GM12878 (cell line): ENCODE measurements around the gene ZFP14. TPM values are rescaled to one million over a fixed set of nuclear protein-coding genes. Genes with fewer than 3 reads are reported as not detected.

Experiments
- ATAC-seq: fragments of 200-7000 bp; cut with Tn5 transposase; 3 replicates; pipeline ENCODE4 v1.9.1; 2020; ENCODE audit warnings: mild to moderate bottlenecking, moderate library complexity
- BruUV-seq: library from RNA; stranded (reverse); fragments of 400-500 nt; replicated peaks from 2 replicates; lab custom pipeline; 2021; lab: Mats Ljungman, UMichigan
- CTCF ChIA-PET: fragments of 300-600 bp; sonication (Branson Sonifier 250); formaldehyde crosslinking; extraction: SDS; loops from one replicate; lab custom pipeline; 2021; ENCODE audit warnings: inconsistent platforms; lab: Yijun Ruan, JAX
- POLR2A ChIA-PET: fragments of 350-600 bp; formaldehyde crosslinking; extraction: SDS; loops from one replicate; lab custom pipeline; 2021; ENCODE audit warnings: inconsistent platforms; lab: Charles Lee
- RAD21 ChIA-PET: fragments of 300-600 bp; sonication (Branson Sonifier 250); formaldehyde crosslinking; loops from one replicate; lab custom pipeline; 2023; ENCODE audit warnings: antibody characterized with exemption; ENCODE audit not compliant: unreplicated experiment; lab: Charles Lee
- SMC1A ChIA-PET: fragments of 300-600 bp; sonication (Branson Sonifier 250); formaldehyde crosslinking; loops from one replicate; lab custom pipeline; 2023; ENCODE audit not compliant: unreplicated experiment, uncharacterized antibody; lab: Charles Lee
- DNase-seq: peaks from one replicate; pipeline ENCODE4 v3.0.0-alpha.2; 2011; ENCODE audit warnings: low read depth, low spot score
- FAIRE-seq: peaks from 3 replicates; lab custom pipeline; 2011; peaks lifted over from hg19 to GRCh38; lab: Jason Lieb, UNC
- H2AFZ ChIP-seq: 2 replicates; pipeline ENCODE4 v1.6.0; 2011; ENCODE audit warnings: low read depth, low read length, control low read depth; ENCODE audit not compliant: control insufficient read depth
- H3K27ac ChIP-seq: 2 replicates; pipeline ENCODE4 v1.5.1; 2011; ENCODE audit warnings: control low read depth; ENCODE audit not compliant: control insufficient read depth, insufficient read depth
- H3K27me3 ChIP-seq, 2 experiments: replicated peaks in 1 of 2; 2 replicates each; pipeline versions ENCODE4 v1.6.0 to v1.6.1; 2011; ENCODE audit warnings: low read length in 1 of 2; ENCODE audit not compliant: control insufficient read depth in 2 of 2, insufficient read depth in 2 of 2
- H3K36me3 ChIP-seq, 2 experiments: 2 replicates each; pipeline ENCODE4 v1.5.1; 2011; ENCODE audit warnings: low read length in 1 of 2; ENCODE audit not compliant: control insufficient read depth in 2 of 2, insufficient read depth in 2 of 2
- H3K4me1 ChIP-seq: 2 replicates; pipeline ENCODE4 v1.6.1; 2011; ENCODE audit warnings: mild to moderate bottlenecking, low read length, moderate library complexity, mixed read lengths; ENCODE audit not compliant: control insufficient read depth, insufficient read depth
- H3K4me2 ChIP-seq: 2 replicates; pipeline ENCODE4 v1.6.0; 2011; ENCODE audit warnings: control low read depth; ENCODE audit not compliant: control insufficient read depth, insufficient read depth
- H3K4me3 ChIP-seq: fragments of 200-600 bp; sonication (generic); 2 replicates; pipeline ENCODE4 v1.5.1; 2016
- H3K79me2 ChIP-seq: 2 replicates; pipeline ENCODE4 v1.6.0; 2011; ENCODE audit warnings: low read length; ENCODE audit not compliant: control insufficient read depth, insufficient read depth
- H3K9ac ChIP-seq: 2 replicates; pipeline ENCODE4 v1.8.0; 2011; ENCODE audit warnings: low read length, control low read depth, mixed read lengths; ENCODE audit not compliant: control insufficient read depth, insufficient read depth
- H3K9me3 ChIP-seq: replicated peaks from 3 replicates; pipeline ENCODE4 v1.5.1; 2011; ENCODE audit warnings: mild to moderate bottlenecking, low read length; ENCODE audit not compliant: control insufficient read depth, insufficient read depth
- H4K20me1 ChIP-seq: 2 replicates; pipeline ENCODE4 v1.6.0; 2011; ENCODE audit not compliant: control insufficient read depth, insufficient read depth
- ASH2L ChIP-seq: fragments of 300-600, 200-600 bp; sonication (generic); IDR thresholded peaks from 2 replicates; pipeline ENCODE4 v1.6.1; 2017; ENCODE audit warnings: low read depth, mild to moderate bottlenecking, borderline replicate concordance
- BACH1 ChIP-seq: fragments of 450-650 bp; IDR thresholded peaks from 2 replicates; pipeline ENCODE4 v1.6.1; 2017; ENCODE audit warnings: mild to moderate bottlenecking, borderline replicate concordance
- CBFB ChIP-seq: IDR thresholded peaks from 2 replicates; pipeline ENCODE4 v1.6.1; 2016; ENCODE audit warnings: antibody characterized with exemption, low read depth
- CREB1 ChIP-seq: IDR thresholded peaks from 2 replicates; pipeline ENCODE4 v1.6.1; 2012; ENCODE audit warnings: low read depth, mild to moderate bottlenecking, inconsistent platforms
- HCFC1 ChIP-seq: fragments of 150-350 bp; IDR thresholded peaks from 2 replicates; pipeline ENCODE4 v1.6.1; 2014; ENCODE audit warnings: low read length
- IRF5 ChIP-seq: fragments of 450-650 bp; IDR thresholded peaks from 2 replicates; pipeline ENCODE4 v1.6.1; 2017; ENCODE audit warnings: borderline replicate concordance
- KAT2A ChIP-seq: conservative IDR thresholded peaks from 2 replicates; pipeline ENCODE4 v1.6.1; 2011; ENCODE audit warnings: low read depth, low read length; ENCODE audit not compliant: control insufficient read depth
- NFYA ChIP-seq: IDR thresholded peaks from 2 replicates; pipeline ENCODE4 v1.6.1; 2011; ENCODE audit warnings: low read depth, mild to moderate bottlenecking, low read length, improper control_type of control experiment, borderline replicate concordance
- PML ChIP-seq: IDR thresholded peaks from 2 replicates; pipeline ENCODE4 v1.6.1; 2012; ENCODE audit warnings: low read length, inconsistent platforms
- POLR2AphosphoS2 ChIP-seq: IDR thresholded peaks from 2 replicates; pipeline ENCODE4 v1.6.1; 2011; ENCODE audit warnings: low read depth, mild to moderate bottlenecking, low read length, improper control_type of control experiment, moderate library complexity
- TCF7 ChIP-seq: IDR thresholded peaks from 2 replicates; pipeline ENCODE4 v1.6.1; 2014; ENCODE audit warnings: antibody characterized with exemption, borderline replicate concordance
- YBX1 ChIP-seq: fragments of 450-650 bp; IDR thresholded peaks from 2 replicates; pipeline ENCODE4 v1.6.1; 2016; ENCODE audit warnings: antibody characterized with exemption
- ZNF207 ChIP-seq: fragments of 450-650 bp; IDR thresholded peaks from 2 replicates; pipeline ENCODE4 v1.6.1; 2014; ENCODE audit warnings: antibody characterized with exemption, mild to moderate bottlenecking, borderline replicate concordance
- WGBS: methylation state at CpG from one replicate; pipeline ENCODE4 v1.1.6; 2016; ENCODE audit warnings: low lambda C conversion rate; ENCODE audit not compliant: insufficient replicate concordance, insufficient coverage; ENCODE audit errors: missing lambda C conversion rate; 5-methylcytosine and 5-hydroxymethylcytosine counted together
- in situ Hi-C: fragments of 300-500 bp; cut with MboI; formaldehyde crosslinking; loops from 9 replicates; pipeline ENCODE4 v1.14.3; 2018; ENCODE audit warnings: mixed read lengths
- intact Hi-C: fragments of 100-400 bp; cut with micrococcal nuclease; formaldehyde crosslinking; loops from one replicate; pipeline ENCODE4 v1.14.2; 2022; ENCODE audit not compliant: unreplicated experiment
- polyA plus RNA-seq, 11 experiments: library from polyadenylated mRNA; depleted of rRNA in 4 of 11; unstranded in 6 of 11; stranded (reverse) in 5 of 11; fragments of >200 nt; fragmentation: Nextera tagmentation in 4 of 11; fragmentation: Illumina TruSeq in 1 of 11; extraction: Ambion mirVana in 4 of 11; extraction: Trizol in 1 of 11; gene quantifications; 1 replicate in 1 of 11; 2 replicates in 10 of 11; pipeline versions ENCODE4 v1.2.1 to v1.2.3, GENCODE V29; 2011 to 2016; ENCODE audit warnings: inconsistent platforms in 2 of 11, missing spikeins in 2 of 11, low read depth in 1 of 11
- total RNA-seq, 4 experiments: library from RNA; depleted of rRNA in 3 of 4; stranded (reverse); fragments of >200 nt in 3 of 4; fragmentation: Illumina TruSeq in 1 of 4; extraction: Trizol in 1 of 4; gene quantifications; 2 replicates each; pipeline versions ENCODE4 v1.2.1 to v1.2.3, GENCODE V29; 2013 to 2021
- TF ChIP-seq, protein P1 (sequence below): fragments of 450-650 bp; IDR thresholded peaks from 2 replicates; pipeline ENCODE4 v1.6.1; 2017; ENCODE audit warnings: mild to moderate bottlenecking, moderate library complexity

ZFP14 gene
- total and polyA plus RNA-seq, 10 of the 15 experiments (the other 5 are each of a cell fraction or from before 2014, with no cell fraction given): 0.61 to 2.6 (median 0.83) TPM

DNA sequence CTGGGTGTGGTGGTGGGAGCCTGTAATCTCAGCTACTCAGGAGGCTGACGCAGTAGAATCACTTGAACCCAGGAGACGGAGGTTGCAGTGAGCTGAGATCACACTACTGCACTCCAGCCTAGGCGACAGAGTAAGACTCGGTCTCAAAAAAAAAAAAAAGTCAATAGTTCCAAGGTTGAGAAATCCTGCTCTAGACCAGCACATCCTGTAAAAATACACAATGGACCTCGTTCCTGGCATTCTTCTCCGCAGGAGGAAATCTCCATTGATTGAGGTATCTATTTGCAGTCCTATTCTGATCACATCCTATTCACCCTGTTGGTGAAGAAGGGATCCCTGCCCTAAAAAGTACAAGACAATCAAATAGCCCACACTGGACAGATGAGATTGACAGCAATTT is 15.2 kb downstream of the ZFP14 start:
- BruUV-seq: no TSS peak
- WGBS: 81% methylated on average over 6 of the region's 6 CpGs
- Histone ChIP-seq H2AFZ (no peak overlapping the region), H3K4me3 (no peak overlapping the region), H3K9me3 (no peaks in the 10 kb centered on the region; the same call in 1 of the 3 replicates), H3K27me3 (no peaks in the 10 kb centered on the region), H3K4me2 (no peak overlapping the region), H3K79me2 (no peaks in the 10 kb centered on the region), H3K36me3 (peaks cover 1 to 8% of the 10 kb centered on the region in 2 experiments; a peak in 2 of 4 replicates), H4K20me1 (no peaks in the 10 kb centered on the region), H3K27ac (no peak overlapping the region), H3K9ac (no peak overlapping the region), H3K4me1 (no peaks in the 10 kb centered on the region)
- DNase-seq (no peak), ATAC-seq (no peak), FAIRE-seq (no peak)
- in situ Hi-C loops: loop anchor here (25.0 kb wide), 1 partner anchor 1402 kb away; the partner anchor contains the start of gene ZNF792
- TF ChIP-seq TCF7 (no peak), CBFB (no peak), YBX1 (no peak), KAT2A (no peak), POLR2AphosphoS2 (no peak), IRF5 (no peak), BACH1 (no peak), ASH2L (no peak), ZNF207 (no peak), HCFC1 (no peak), NFYA (no peak), PML (no peak), CREB1 (no peak)
- TF ChIP-seq, protein P1, sequence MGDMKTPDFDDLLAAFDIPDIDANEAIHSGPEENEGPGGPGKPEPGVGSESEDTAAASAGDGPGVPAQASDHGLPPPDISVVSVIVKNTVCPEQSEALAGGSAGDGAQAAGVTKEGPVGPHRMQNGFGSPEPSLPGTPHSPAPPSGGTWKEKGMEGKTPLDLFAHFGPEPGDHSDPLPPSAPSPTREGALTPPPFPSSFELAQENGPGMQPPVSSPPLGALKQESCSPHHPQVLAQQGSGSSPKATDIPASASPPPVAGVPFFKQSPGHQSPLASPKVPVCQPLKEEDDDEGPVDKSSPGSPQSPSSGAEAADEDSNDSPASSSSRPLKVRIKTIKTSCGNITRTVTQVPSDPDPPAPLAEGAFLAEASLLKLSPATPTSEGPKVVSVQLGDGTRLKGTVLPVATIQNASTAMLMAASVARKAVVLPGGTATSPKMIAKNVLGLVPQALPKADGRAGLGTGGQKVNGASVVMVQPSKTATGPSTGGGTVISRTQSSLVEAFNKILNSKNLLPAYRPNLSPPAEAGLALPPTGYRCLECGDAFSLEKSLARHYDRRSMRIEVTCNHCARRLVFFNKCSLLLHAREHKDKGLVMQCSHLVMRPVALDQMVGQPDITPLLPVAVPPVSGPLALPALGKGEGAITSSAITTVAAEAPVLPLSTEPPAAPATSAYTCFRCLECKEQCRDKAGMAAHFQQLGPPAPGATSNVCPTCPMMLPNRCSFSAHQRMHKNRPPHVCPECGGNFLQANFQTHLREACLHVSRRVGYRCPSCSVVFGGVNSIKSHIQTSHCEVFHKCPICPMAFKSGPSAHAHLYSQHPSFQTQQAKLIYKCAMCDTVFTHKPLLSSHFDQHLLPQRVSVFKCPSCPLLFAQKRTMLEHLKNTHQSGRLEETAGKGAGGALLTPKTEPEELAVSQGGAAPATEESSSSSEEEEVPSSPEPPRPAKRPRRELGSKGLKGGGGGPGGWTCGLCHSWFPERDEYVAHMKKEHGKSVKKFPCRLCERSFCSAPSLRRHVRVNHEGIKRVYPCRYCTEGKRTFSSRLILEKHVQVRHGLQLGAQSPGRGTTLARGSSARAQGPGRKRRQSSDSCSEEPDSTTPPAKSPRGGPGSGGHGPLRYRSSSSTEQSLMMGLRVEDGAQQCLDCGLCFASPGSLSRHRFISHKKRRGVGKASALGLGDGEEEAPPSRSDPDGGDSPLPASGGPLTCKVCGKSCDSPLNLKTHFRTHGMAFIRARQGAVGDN: no peak
- intact Hi-C loops: no loop called here
- CTCF ChIA-PET: no interaction called here
- SMC1A ChIA-PET: no interaction called here
- POLR2A ChIA-PET: no interaction called here
- RAD21 ChIA-PET: no interaction called here
